Testis (tissue), 3 donors: ENCODE data around the gene RAB26. TPM values are rescaled to one million over a fixed set of nuclear protein-coding genes. Genes with fewer than 3 reads are reported as not detected.
"Not testable (repeated sequence)": the region's sequence is repeated elsewhere in the genome, so short reads cannot be mapped to it uniquely, and the experiment has no call there.

Experiments
- DNase-seq: peaks from one replicate; pipeline ENCODE4 v3.0.0-alpha.2; 2019
- H3K27ac ChIP-seq, 2 donors: fragments of 200-600 bp; sonication (generic); one replicate each; pipeline ENCODE4 v1.5.1; 2019
- H3K27me3 ChIP-seq: fragments of 200-600 bp; sonication (generic); one replicate; pipeline ENCODE4 v1.5.1; 2019
- H3K36me3 ChIP-seq: fragments of 200-600 bp; sonication (generic); one replicate; pipeline ENCODE4 v1.5.1; 2017; ENCODE audit warnings: low read depth; ENCODE audit errors: missing control alignments
- H3K4me1 ChIP-seq: fragments of 200-600 bp; sonication (generic); one replicate; pipeline ENCODE4 v1.5.1; 2019
- H3K4me3 ChIP-seq, 2 donors: fragments of 200-600 bp; sonication (generic); one replicate each; pipeline ENCODE4 v1.5.1; 2017 to 2019
- H3K9me3 ChIP-seq: fragments of 200-600 bp; sonication (generic); one replicate; pipeline ENCODE4 v1.5.1; 2017
- POLR2A ChIP-seq: fragments of 450-650 bp; IDR thresholded peaks from one replicate; pipeline ENCODE4 v1.6.1; 2017; ENCODE audit warnings: antibody characterized with exemption, mild to moderate bottlenecking, moderate library complexity
- WGBS, 2 donors: methylation state at CpG; one replicate each; pipeline ENCODE4 v1.1.5; 2018; 5-methylcytosine and 5-hydroxymethylcytosine counted together
- intact Hi-C: fragments of 100-400 bp; cut with DNase I; formaldehyde crosslinking; loops from one replicate; pipeline ENCODE4 v1.15.1; 2023; ENCODE audit warnings: low total_unique reads
- microRNA counts, 2 donors: library from miRNA; unstranded; fragments of <30 nt; microRNA quantifications; one replicate each; lab custom pipeline; 2016
- microRNA-seq, 2 donors: library from miRNA; unstranded; fragments of <30 nt; microRNA quantifications; one replicate each; pipeline ENCODE4, GENCODE V29; 2016; ENCODE audit warnings: borderline number of aligned reads in 2 of 2, borderline replicate concordance in 1 of 2
- polyA plus RNA-seq: library from polyadenylated mRNA; stranded (reverse); fragments of 350-450 nt; fragmentation: Illumina TruSeq; extraction: RNeasy Lipid Tissue Mini Kit (QIAGEN cat#74804); gene quantifications from one replicate; pipeline ENCODE4 v1.2.3, GENCODE V29; 2014; ENCODE audit warnings: low read depth, low replicate concordance; ENCODE audit not compliant: insufficient read depth
- small RNA-seq, 2 donors: library from RNA; depleted of rRNA; stranded (forward); fragments of <200 nt; gene quantifications; one replicate each; pipeline ENCODE3, GENCODE V24; 2016
- total RNA-seq, 2 donors: library from RNA; depleted of rRNA; stranded (reverse); fragments of >200 nt; gene quantifications; one replicate each; pipeline ENCODE4 v1.2.3, GENCODE V29; 2016
- TF ChIP-seq, protein P1 (sequence below), 3 experiments: fragments of 450-650 bp in 2 of 3; fragments of 200-600 bp in 1 of 3; sonication (generic) in 1 of 3; IDR thresholded peaks; one replicate each; pipeline ENCODE4 v1.5.1; 2016 to 2019; ENCODE audit warnings: antibody characterized with exemption in 3 of 3, mild to moderate bottlenecking in 2 of 3, moderate library complexity in 1 of 3

RAB26 gene
- total and polyA plus RNA-seq, 3 donors from 2014 or later: 1.5 to 3.6 (median 3.2) TPM

GRCh38 chr16:2198283-2198682 lies 49.9 kb downstream of the RAB26 start:
- Histone ChIP-seq H3K27me3 (no peaks in the 10 kb centered on the region), H3K27ac (no peak overlapping the region), H3K4me3 (no peak overlapping the region), H3K9me3 (no peaks in the 10 kb centered on the region), H3K4me1 (peaks cover 9% of the 10 kb centered on the region), H3K36me3 (no peaks in the 10 kb centered on the region)
- TF ChIP-seq, protein P1, sequence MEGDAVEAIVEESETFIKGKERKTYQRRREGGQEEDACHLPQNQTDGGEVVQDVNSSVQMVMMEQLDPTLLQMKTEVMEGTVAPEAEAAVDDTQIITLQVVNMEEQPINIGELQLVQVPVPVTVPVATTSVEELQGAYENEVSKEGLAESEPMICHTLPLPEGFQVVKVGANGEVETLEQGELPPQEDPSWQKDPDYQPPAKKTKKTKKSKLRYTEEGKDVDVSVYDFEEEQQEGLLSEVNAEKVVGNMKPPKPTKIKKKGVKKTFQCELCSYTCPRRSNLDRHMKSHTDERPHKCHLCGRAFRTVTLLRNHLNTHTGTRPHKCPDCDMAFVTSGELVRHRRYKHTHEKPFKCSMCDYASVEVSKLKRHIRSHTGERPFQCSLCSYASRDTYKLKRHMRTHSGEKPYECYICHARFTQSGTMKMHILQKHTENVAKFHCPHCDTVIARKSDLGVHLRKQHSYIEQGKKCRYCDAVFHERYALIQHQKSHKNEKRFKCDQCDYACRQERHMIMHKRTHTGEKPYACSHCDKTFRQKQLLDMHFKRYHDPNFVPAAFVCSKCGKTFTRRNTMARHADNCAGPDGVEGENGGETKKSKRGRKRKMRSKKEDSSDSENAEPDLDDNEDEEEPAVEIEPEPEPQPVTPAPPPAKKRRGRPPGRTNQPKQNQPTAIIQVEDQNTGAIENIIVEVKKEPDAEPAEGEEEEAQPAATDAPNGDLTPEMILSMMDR (IDR thresholded peaks at IDR 0.05): no peak
- no peak for TF ChIP-seq POLR2A
- DNase-seq: no peak
- 64 to 78% methylated on average over 4 of the region's 4 CpGs for WGBS, 2 donors
- intact Hi-C loops: no loop called here

GRCh38 chr16:2199095-2199494 lies 50.7 kb downstream of the RAB26 start:
- Histone ChIP-seq H3K36me3 (no peaks in the 10 kb centered on the region), H3K4me1 (peaks cover 10% of the 10 kb centered on the region), H3K4me3 (no peak overlapping the region), H3K27me3 (no peaks in the 10 kb centered on the region), H3K9me3 (no peaks in the 10 kb centered on the region), H3K27ac (no peak overlapping the region)
- DNase-seq: no peak
- 77 to 92% methylated on average over 4 to 5 of the region's 5 CpGs for WGBS, 2 donors
- TF ChIP-seq, protein P1 (IDR thresholded peaks at IDR 0.05): no peak
- TF ChIP-seq POLR2A: no peak
- intact Hi-C loops: no loop called here

DNA sequence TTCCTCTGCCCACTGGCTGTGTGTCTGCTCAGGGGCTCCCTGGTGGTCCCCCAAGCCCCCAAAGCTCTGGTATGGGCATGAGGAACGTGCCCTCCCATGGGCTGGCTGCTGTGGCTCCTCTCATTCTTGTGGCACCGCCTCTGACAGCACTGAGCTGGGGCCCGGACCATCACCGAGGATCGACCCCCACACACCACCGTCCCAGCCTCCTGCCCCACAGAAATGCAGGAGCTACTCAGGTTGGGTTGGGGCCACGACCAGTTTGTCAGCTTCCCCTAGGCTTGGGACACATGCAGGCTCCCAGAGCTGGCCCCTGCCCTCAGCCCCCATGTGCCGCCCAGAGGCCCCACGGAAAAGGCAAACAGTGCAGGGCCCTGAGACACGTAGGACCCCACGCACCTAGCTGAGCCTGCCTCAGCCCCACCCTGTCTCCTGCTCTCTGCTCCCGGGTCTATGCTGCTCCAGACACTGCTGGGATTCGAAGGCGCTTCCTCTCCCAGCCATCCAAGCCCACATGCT lies 51.3 kb downstream of the RAB26 start:
- Histone ChIP-seq H3K27me3 (no peaks in the 10 kb centered on the region), H3K9me3 (no peaks in the 10 kb centered on the region), H3K4me1 (peaks cover 14% of the 10 kb centered on the region), H3K27ac (no peak overlapping the region), H3K36me3 (no peaks in the 10 kb centered on the region), H3K4me3 (no peak overlapping the region)
- intact Hi-C loops: no loop called here
- TF ChIP-seq, protein P1 (IDR thresholded peaks at IDR 0.05): no peak
- TF ChIP-seq POLR2A: no peak
- no peak for DNase-seq
- WGBS, 2 donors: 74 to 88% methylated on average over 5 to 7 of the region's 14 CpGs

DNA sequence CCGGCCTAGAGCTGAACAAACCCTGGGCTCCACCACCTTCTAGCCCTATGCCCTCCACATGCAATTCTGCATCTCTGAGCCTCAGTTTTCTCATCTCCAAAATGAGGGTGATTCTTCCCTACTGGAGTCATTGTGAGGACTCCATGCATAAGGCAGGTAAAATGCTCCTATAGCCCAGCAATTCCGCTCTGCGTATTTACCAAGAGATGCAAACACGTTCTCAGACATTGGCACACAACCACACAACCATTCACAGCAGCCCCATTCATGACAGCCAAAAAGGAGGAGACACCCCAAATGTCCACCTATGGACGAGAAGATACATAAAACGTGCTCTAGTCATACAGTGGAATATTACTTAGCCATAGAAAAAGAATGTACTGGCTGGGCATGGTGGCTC lies 51.9 kb downstream of the RAB26 start:
- intact Hi-C loops: no loop called here
- no peaks in the 10 kb centered on the region for H3K9me3 ChIP-seq
- TF ChIP-seq, protein P1 (IDR thresholded peaks at IDR 0.05): no peak
- no peak for TF ChIP-seq POLR2A
- no peak for DNase-seq
- WGBS, 2 donors: 92 to 93% methylated on average over 6 of the region's 6 CpGs
- H3K36me3 ChIP-seq: no peaks in the 10 kb centered on the region
- H3K4me3 ChIP-seq: no peak overlapping the region
- no peaks in the 10 kb centered on the region for H3K27me3 ChIP-seq
- no peak overlapping the region for H3K27ac ChIP-seq
- peaks cover 13% of the 10 kb centered on the region for H3K4me1 ChIP-seq

DNA sequence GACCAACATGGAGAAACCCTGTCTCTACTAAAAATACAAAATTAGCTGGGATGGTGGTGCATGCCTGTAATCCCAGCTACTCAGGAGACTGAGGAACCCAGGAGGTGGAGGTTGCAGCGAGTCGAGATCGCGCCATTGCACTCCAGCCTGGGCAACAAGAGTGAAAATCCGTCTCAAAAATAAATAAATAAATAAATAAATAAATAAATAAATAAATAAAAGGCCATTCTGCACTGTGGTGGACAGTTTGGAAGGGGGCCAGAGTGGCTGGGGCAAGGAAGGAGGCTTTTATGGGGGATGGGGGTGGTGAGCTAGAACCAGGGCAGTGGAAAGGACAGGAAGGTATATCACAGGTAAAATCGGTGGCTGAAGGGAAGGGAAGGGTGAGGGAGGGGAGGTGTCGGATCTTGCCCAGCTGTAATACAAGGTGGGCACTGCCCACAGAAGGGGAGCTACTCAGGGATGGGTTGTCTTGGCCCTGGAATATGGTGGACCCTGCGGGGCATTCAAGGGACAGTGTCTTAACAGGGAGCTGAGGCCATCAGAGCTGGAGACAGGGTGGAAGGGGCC lies 54.8 kb downstream of the RAB26 start:
- 95 to 96% methylated on average over 8 of the region's 8 CpGs for WGBS, 2 donors
- H3K27ac ChIP-seq, H3K36me3 ChIP-seq, H3K4me3 ChIP-seq, DNase-seq, intact Hi-C loops, H3K27me3 ChIP-seq, H3K9me3 ChIP-seq: not testable (repeated sequence)
- H3K4me1 ChIP-seq: peaks cover 18% of the 10 kb centered on the region

MicroRNAs encoded within 50 kb of the gene (microRNA counts, 767-probe panel; counts per million panel counts)
- microRNA hsa-miR-3180 (lab: Ali Mortazavi, UCI) (0 to 152 counts per million in 2 donors), microRNA hsa-miR-4516 (lab: Ali Mortazavi, UCI) (152 to 3,325 counts per million in 2 donors)

Small RNAs within 50 kb of the gene (microRNA-seq; reads per million reads assigned to microRNA genes)
- gene MIR3180-5 (0 reads per million in 2 donors), gene MIR4516 (0 to 0.69 reads per million in 2 donors), gene MIR6511B1 (0 reads per million in 2 donors)

Small RNAs within 50 kb of the gene (small RNA-seq; reads per million reads assigned to genes)
- 0 reads per million in 2 donors for gene MIR3180-5
- gene MIR4516: 0 reads per million in 2 donors
- 0 reads per million in 2 donors for gene RF00019
- gene SNORD60: 0 reads per million in 2 donors

Other genes with a start within 250 kb of the RAB26 start
- 1 to 10 TPM in 1 of 2 donors, under 1 TPM in 1; 0.94 to 1.6 TPM for gene HS3ST6, start 230.2 kb upstream of the RAB26 start, total RNA-seq
- gene HS3ST6, start 230.2 kb upstream of the RAB26 start, polyA plus RNA-seq: 0.34 TPM
- 10 to 100 TPM; 17.5 to 19.8 TPM for gene MSRB1, start 205.4 kb upstream of the RAB26 start, total RNA-seq
- 35.2 TPM for gene MSRB1, start 205.4 kb upstream of the RAB26 start, polyA plus RNA-seq
- 1 to 10 TPM; 7.3 to 9.8 TPM for gene RPL3L, start 193.9 kb upstream of the RAB26 start, total RNA-seq
- gene RPL3L, start 193.9 kb upstream of the RAB26 start, polyA plus RNA-seq: 10.4 TPM
- gene NDUFB10, start 189.1 kb upstream of the RAB26 start, total RNA-seq: 100 to 1,000 TPM; 127 to 211 TPM
- gene NDUFB10, start 189.1 kb upstream of the RAB26 start, polyA plus RNA-seq: 186 TPM
- 1,000 to 10,000 TPM in 1 of 2 donors, 100 to 1,000 TPM in 1; 744 to 1,779 TPM for gene RPS2, start 183.8 kb upstream of the RAB26 start, total RNA-seq
- gene RPS2, start 183.8 kb upstream of the RAB26 start, polyA plus RNA-seq: 1,272 TPM
- 100 to 1,000 TPM in 1 of 2 donors, 10 to 100 TPM in 1; 86.7 to 210 TPM for gene RNF151, start 181.8 kb upstream of the RAB26 start, total RNA-seq
- 153 TPM for gene RNF151, start 181.8 kb upstream of the RAB26 start, polyA plus RNA-seq
- 100 to 1,000 TPM in 1 of 2 donors, 10 to 100 TPM in 1; 83.4 to 109 TPM for gene TBL3, start 176.6 kb upstream of the RAB26 start, total RNA-seq
- gene TBL3, start 176.6 kb upstream of the RAB26 start, polyA plus RNA-seq: 77.1 TPM
- 1 to 10 TPM; 4.8 to 7.6 TPM for gene NOXO1, start 167.2 kb upstream of the RAB26 start, total RNA-seq
- gene NOXO1, start 167.2 kb upstream of the RAB26 start, polyA plus RNA-seq: 3.7 TPM
- 10 to 100 TPM; 25.7 to 25.8 TPM for gene GFER, start 164.4 kb upstream of the RAB26 start, total RNA-seq
- gene GFER, start 164.4 kb upstream of the RAB26 start, polyA plus RNA-seq: 40.0 TPM
- 10 to 100 TPM; 20.9 to 33.5 TPM for gene SYNGR3, start 158.7 kb upstream of the RAB26 start, total RNA-seq
- gene SYNGR3, start 158.7 kb upstream of the RAB26 start, polyA plus RNA-seq: 10.0 TPM
- gene ZNF598, start 138.8 kb upstream of the RAB26 start, total RNA-seq: 10 to 100 TPM; 80.4 to 94.6 TPM
- gene ZNF598, start 138.8 kb upstream of the RAB26 start, polyA plus RNA-seq: 46.3 TPM
- 1 to 10 TPM; 7.3 to 8.2 TPM for gene NPW, start 128.8 kb upstream of the RAB26 start, total RNA-seq
- gene NPW, start 128.8 kb upstream of the RAB26 start, polyA plus RNA-seq: 3.9 TPM
- gene NHERF2, start 121.7 kb upstream of the RAB26 start, total RNA-seq: 10 to 100 TPM; 54.1 to 59.9 TPM
- 50.6 TPM for gene NHERF2, start 121.7 kb upstream of the RAB26 start, polyA plus RNA-seq
- gene NTHL1, start 100.8 kb upstream of the RAB26 start, total RNA-seq: 10 to 100 TPM; 24.6 to 35.6 TPM
- gene NTHL1, start 100.8 kb upstream of the RAB26 start, polyA plus RNA-seq: 18.0 TPM
- 100 to 1,000 TPM; 222 to 271 TPM for gene TSC2, start 100.6 kb upstream of the RAB26 start, total RNA-seq
- gene TSC2, start 100.6 kb upstream of the RAB26 start, polyA plus RNA-seq: 136 TPM
- gene PKD1, start 12.7 kb upstream of the RAB26 start, total RNA-seq: 100 to 1,000 TPM; 323 to 337 TPM
- gene PKD1, start 12.7 kb upstream of the RAB26 start, polyA plus RNA-seq: 83.4 TPM
- 10 to 100 TPM; 36.0 to 46.1 TPM for gene TRAF7, start 7.2 kb downstream of the RAB26 start, total RNA-seq
- gene TRAF7, start 7.2 kb downstream of the RAB26 start, polyA plus RNA-seq: 44.6 TPM
- gene CASKIN1, start 48.0 kb downstream of the RAB26 start, total RNA-seq: 100 to 1,000 TPM in 1 of 2 donors, 1 to 10 TPM in 1; 6.4 to 159 TPM
- 2.1 TPM for gene CASKIN1, start 48.0 kb downstream of the RAB26 start, polyA plus RNA-seq
- 100 to 1,000 TPM in 1 of 2 donors, 10 to 100 TPM in 1; 95.4 to 113 TPM for gene MLST8, start 56.8 kb downstream of the RAB26 start, total RNA-seq
- gene MLST8, start 56.8 kb downstream of the RAB26 start, polyA plus RNA-seq: 89.0 TPM
- 10 to 100 TPM; 37.8 to 66.5 TPM for gene BRICD5, start 62.2 kb downstream of the RAB26 start, total RNA-seq
- gene BRICD5, start 62.2 kb downstream of the RAB26 start, polyA plus RNA-seq: 25.1 TPM
- gene PGP, start 66.2 kb downstream of the RAB26 start, total RNA-seq: 100 to 1,000 TPM in 1 of 2 donors, 10 to 100 TPM in 1; 50.0 to 118 TPM
- gene PGP, start 66.2 kb downstream of the RAB26 start, polyA plus RNA-seq: 56.3 TPM
- 10 to 100 TPM; 57.4 to 69.4 TPM for gene E4F1, start 75.0 kb downstream of the RAB26 start, total RNA-seq
- 20.0 TPM for gene E4F1, start 75.0 kb downstream of the RAB26 start, polyA plus RNA-seq
- 1 to 10 TPM; 2.5 to 3.5 TPM for gene DNASE1L2, start 87.8 kb downstream of the RAB26 start, total RNA-seq
- 1.1 TPM for gene DNASE1L2, start 87.8 kb downstream of the RAB26 start, polyA plus RNA-seq
- gene ECI1, start 103.0 kb downstream of the RAB26 start, total RNA-seq: 10 to 100 TPM; 36.1 to 39.0 TPM
- 25.5 TPM for gene ECI1, start 103.0 kb downstream of the RAB26 start, polyA plus RNA-seq
- 100 to 1,000 TPM; 261 to 294 TPM for gene RNPS1, start 119.5 kb downstream of the RAB26 start, total RNA-seq
- gene RNPS1, start 119.5 kb downstream of the RAB26 start, polyA plus RNA-seq: 197 TPM
- 10 to 100 TPM; 35.1 to 38.1 TPM for gene ABCA3, start 192.1 kb downstream of the RAB26 start, total RNA-seq
- 24.5 TPM for gene ABCA3, start 192.1 kb downstream of the RAB26 start, polyA plus RNA-seq